GM18498 (cell line): ENCODE results near the gene RPL27.
A peak's percentile ranks its signal among the peaks of the same experiment; 100 is the strongest.
"Not testable (repeated sequence)": the region's sequence is repeated elsewhere in the genome, so short reads cannot be mapped to it uniquely, and the experiment has no call there.

Experiments
- ATAC-seq: cut with Tn5 transposase; IDR thresholded peaks from one replicate; pipeline ENCODE4 v1.9.1; 2021; ENCODE audit warnings: mild to moderate bottlenecking, moderate library complexity; ENCODE audit not compliant: unreplicated experiment

Gene RPL27

GRCh38 chr17:42992872-42993271, 5.3 kb upstream of the RPL27 start:
- no peak for ATAC-seq

- not testable (repeated sequence) for ATAC-seq
These were observed 4.3 kb upstream of the RPL27 start for GRCh38 chr17:42993913-42994312.

- ATAC-seq, result no peak
These were observed 732 bp upstream of the RPL27 start for GRCh38 chr17:42997390-42997983.

- no peak for ATAC-seq
These were observed 845 bp downstream of the RPL27 start for GRCh38 chr17:42999003-42999525.

GRCh38 chr17:43000894-43001293, 2.7 kb downstream of the RPL27 start:
- ATAC-seq, result not testable (repeated sequence)

DNA sequence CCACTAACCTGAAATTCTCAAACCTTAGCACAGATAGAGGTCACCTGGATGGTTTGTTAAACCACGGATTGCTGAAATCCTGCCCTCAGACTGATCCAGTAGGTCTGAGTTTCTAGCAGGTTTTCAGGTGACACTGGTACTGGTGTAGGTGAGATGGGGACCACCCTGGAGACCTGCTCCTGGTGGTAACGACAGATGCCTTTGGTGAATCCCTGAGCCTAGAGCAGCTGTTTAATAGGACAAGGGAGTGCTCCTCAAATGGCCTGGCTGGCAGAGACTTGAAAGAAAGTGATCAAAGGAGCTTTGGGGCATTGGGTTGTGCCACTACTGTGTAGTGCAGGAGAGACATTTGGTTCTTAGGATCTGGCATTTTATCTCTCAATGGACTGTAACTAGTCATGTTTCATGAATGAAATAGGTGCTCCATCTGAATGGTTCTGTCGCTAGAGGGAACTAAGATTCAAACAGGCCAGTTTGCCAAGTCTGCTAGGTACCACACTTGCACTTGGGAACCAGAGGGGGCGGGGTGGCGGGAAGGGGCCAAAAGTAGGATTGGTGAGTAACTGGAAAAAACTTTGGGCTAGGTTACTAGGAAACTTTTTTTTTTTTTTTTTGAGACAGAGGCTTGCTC, 5.4 kb downstream of the RPL27 start:
- no peak for ATAC-seq

DNA sequence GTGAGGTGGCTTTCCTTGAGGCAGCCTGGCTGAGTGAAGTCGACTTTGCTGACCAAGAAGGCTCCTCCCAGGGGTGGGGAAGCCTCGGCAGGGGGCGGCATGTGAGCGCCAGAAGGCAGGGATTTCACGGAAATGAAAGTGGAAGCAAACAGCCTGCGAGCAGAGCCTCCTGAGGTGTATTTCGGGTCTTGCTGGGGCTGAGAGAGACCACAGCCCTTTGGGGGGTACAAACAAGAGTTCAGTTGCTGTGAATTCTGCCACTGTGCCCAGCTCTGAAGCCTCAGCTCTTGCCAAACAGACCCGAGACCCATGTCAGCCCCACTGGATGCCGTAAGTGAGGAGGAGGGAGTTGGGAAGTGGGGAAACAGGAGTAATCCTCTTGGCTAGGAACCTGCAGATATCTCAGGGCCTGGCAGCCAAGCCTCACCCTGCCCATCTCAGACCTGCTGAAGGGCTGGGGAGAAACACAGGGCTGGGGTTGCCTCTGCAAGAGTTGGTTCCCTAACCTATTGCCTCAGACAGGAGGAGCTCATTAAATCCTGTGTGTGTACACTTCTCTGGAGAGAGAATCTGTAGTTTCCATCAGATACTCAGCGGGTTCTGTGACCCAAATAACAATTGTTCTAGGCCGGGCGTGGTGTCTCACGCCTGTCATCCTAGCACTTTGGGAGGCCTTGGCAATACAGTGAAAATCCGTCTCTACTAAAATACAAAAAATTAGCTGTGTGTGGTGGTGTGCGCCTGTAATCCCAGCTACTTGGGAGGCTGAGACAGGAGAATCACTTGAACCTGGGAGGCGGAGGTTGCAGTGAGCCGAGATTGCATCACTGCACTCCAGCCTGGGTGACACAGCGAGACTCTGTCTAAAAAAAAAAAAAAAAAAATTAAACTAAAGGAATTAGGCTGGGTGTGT, 8.7 kb downstream of the RPL27 start, which contains the start of gene IFI35:
Gene IFI35, plus strand, starts transcription at position 146 of the 913 bp plus-strand sequence. Its CDS starts 164 bp downstream, at position 310.
- ATAC-seq, result peak; percentile 88

DNA sequence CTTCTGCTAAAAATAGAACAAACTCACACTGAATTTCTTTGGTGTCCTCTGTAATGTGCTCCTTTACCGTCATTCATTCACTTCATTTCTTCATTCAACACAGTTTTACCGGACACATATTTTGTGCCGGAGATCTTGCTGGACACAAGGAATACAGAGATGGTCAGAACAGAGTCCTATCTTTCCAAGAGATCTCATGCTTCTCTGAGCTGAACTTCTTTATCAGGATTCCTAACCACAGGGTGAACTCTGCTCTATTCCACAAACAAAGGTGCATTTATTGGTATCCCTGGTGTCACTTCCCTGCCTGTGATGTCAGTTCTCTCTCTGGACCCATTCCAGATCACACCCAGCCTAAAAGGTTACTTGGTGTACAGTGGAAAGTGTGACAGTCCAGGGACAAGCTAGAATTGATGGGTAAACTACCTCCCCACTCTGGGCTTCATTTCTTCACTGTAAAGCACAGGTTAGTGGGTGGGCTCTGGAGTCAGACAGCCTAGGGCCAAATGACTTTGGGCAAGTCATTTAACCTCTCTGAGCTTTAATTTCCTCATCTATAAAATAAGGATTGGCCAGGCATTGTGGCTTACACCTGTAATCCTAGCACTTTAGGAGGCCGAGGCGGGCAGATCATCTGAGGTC, 12.6 kb downstream of the RPL27 start:
- ATAC-seq, result no peak

- no peak for ATAC-seq
These were observed 13.7 kb downstream of the RPL27 start for GRCh38 chr17:43011728-43012472.

GRCh38 chr17:43013296-43013695, 15.1 kb downstream of the RPL27 start:
- no peak for ATAC-seq

DNA sequence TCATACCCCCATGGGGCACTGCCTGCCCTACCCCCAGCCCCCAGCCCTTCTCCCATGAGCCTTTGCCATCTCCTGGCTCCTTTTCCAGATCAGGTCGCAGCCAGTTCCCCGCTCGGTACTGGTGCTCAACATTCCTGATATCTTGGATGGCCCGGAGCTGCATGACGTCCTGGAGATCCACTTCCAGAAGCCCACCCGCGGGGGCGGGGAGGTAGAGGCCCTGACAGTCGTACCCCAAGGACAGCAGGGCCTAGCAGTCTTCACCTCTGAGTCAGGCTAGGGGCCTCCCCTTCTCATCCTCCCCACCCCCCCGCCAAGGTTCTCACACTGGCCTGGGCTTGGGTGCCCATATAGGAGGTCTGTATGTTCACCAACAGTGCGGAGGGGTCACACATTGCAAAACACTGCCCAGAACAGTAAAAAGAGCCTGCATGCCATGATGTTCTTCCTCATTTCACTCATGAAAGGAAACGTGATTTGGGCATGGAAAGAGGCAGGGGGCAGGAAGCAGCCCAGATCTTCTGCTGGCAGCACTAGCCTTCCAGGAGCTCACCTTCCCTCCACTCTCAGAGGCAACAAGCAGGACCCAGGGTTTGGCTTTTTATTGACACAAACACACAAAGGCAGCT, 15.9 kb downstream of the RPL27 start:
- ATAC-seq, result no peak

- ATAC-seq, result no peak
These were observed 16.7 kb downstream of the RPL27 start for GRCh38 chr17:43014649-43015542.

- ATAC-seq, result no peak
These were observed 17.4 kb downstream of the RPL27 start for GRCh38 chr17:43015579-43015978.

DNA sequence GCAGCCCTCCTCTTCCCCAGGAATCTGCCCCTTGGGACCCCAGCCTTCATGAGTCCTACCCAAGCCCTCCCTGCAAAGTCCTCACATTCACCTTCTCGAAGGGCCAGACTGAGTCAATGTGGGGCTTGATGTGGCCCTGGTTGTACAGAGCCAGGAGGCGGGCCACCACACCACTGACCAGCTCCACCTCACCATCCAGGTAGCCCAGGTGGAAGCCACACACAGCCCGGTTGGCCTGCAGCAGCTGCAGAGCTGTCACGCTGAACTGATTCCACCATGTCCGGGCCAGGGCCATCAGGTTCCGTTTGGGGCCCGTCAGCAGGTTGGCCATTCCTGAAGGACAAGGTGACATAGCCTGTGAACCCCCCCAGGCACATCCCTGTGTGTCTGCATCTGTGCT, 18.0 kb downstream of the RPL27 start:
- no peak for ATAC-seq

- no peak for ATAC-seq
These were observed 20.0 kb downstream of the RPL27 start for GRCh38 chr17:43018008-43018853.

DNA sequence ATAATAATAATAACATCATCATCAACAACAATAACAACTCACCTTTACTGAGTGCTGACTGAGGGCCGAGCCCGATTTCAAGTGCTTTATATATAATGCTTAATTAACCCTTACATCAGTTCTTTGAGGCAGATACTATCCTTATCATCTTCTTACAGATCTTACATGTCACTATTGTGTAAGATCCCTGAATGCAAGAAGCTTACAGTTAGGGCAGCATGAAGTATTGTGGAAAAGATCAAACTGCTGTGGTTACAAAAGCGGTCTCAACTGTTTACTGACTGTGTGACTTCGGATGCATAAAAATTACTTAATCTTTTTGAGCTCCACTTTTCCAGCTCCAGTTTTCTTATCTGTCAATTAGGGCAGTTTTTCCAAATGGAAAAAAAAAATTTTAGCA, 20.7 kb downstream of the RPL27 start:
- no peak for ATAC-seq

DNA sequence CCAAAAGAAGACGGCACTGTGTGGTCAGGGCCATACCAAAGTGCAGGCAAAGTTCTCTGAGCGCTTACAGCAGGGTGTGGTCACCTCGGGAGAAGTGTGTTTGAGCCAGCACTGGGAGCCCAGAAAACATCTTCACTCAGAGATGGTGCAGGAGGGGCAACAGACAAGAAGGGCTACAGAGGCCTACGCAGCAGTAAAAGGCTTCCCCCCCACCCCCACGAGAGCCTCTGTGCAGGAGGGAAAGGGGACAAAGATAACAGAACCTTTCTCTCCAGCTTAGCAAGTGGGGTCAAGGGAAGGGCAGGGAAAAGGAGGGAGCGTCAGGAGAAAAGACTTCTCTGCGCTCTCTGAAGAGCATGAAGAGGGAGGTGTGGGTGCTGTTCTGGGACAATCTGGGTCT, 21.2 kb downstream of the RPL27 start:
- no peak for ATAC-seq

- ATAC-seq, result no peak
These were observed 21.9 kb downstream of the RPL27 start for GRCh38 chr17:43020030-43020621.
